Fibroblast of the aortic adventitia (primary cell): ENCODE measurements around the gene TNNT2. TPM values are rescaled to one million over a fixed set of nuclear protein-coding genes. Genes with fewer than 3 reads are reported as not detected.

ENCODE experiments used
- DNase-seq: peaks from one replicate; pipeline ENCODE4 v3.0.0-alpha.2; 2010; ENCODE audit warnings: low read depth
- H3K4me3 ChIP-seq: 2 replicates; pipeline ENCODE4 v1.5.1; 2011; ENCODE audit warnings: low read depth, mild to moderate bottlenecking, control low read depth, low read length, moderate library complexity
- CTCF ChIP-seq: IDR thresholded peaks from 2 replicates; pipeline ENCODE4 v1.5.1; 2011; ENCODE audit warnings: mild to moderate bottlenecking, low read length, control low read depth, inconsistent platforms; ENCODE audit not compliant: insufficient read depth
- total RNA-seq: library from RNA; depleted of rRNA; stranded (reverse); fragments of >200 nt; gene quantifications from 2 replicates; pipeline ENCODE4 v1.2.3, GENCODE V29; 2012; ENCODE audit warnings: low replicate concordance

TNNT2 gene
- total RNA-seq, 1 donor = 0.09 TPM

GRCh38 chr1:201329801-201330200 is 47.7 kb downstream of the TNNT2 start:
- no peak for DNase-seq

GRCh38 chr1:201329286-201329685 is 48.2 kb downstream of the TNNT2 start:
- H3K4me3 ChIP-seq = no peak overlapping the region
- TF ChIP-seq CTCF = no peak
- peak; percentile 39 for DNase-seq

More at GRCh38 chr1:201329801-201330200, 47.7 kb downstream of the TNNT2 start:
- no peak for TF ChIP-seq CTCF
- no peak overlapping the region for H3K4me3 ChIP-seq

GRCh38 chr1:201328576-201328975 is 48.9 kb downstream of the TNNT2 start:
- DNase-seq = no peak
- no peak for TF ChIP-seq CTCF
- no peak overlapping the region for H3K4me3 ChIP-seq

- TF ChIP-seq CTCF = no peak
- no peak for DNase-seq
Measured at GRCh38 chr1:201327687-201328240, 49.7 kb downstream of the TNNT2 start.

GRCh38 chr1:201326710-201327109 is 50.8 kb downstream of the TNNT2 start:
- no peak for TF ChIP-seq CTCF
- no peak for DNase-seq
- H3K4me3 ChIP-seq = no peak overlapping the region

More at GRCh38 chr1:201327687-201328240, 49.7 kb downstream of the TNNT2 start:
- H3K4me3 ChIP-seq = no peak overlapping the region

GRCh38 chr1:201325678-201326060 is 51.8 kb downstream of the TNNT2 start:
- H3K4me3 ChIP-seq = no peak overlapping the region
- DNase-seq = no peak
- TF ChIP-seq CTCF = no peak

GRCh38 chr1:201324821-201325677 is 52.4 kb downstream of the TNNT2 start:
- no peak for DNase-seq
- no peak overlapping the region for H3K4me3 ChIP-seq
- TF ChIP-seq CTCF = no peak
